GM10266 (cell line): ENCODE results near the gene VTI1A.

Source experiments
- DNase-seq: peaks from one replicate; pipeline ENCODE4 v3.0.0; 2012; ENCODE audit errors: extremely low spot score
- CTCF ChIP-seq: IDR thresholded peaks from 2 replicates; pipeline ENCODE4 v1.5.1; 2012; ENCODE audit warnings: mild to moderate bottlenecking, low read depth; ENCODE audit not compliant: control insufficient read depth, insufficient read depth; ENCODE audit errors: missing control alignments

VTI1A gene

GRCh38 chr10:112663234-112664125 lies 216.5 kb downstream of the VTI1A start:
- TF ChIP-seq CTCF = no peak
- DNase-seq = no peak

GRCh38 chr10:112666094-112666493 lies 219.1 kb downstream of the VTI1A start:
- TF ChIP-seq CTCF = no peak

GRCh38 chr10:112669989-112670388 lies 223.0 kb downstream of the VTI1A start:
- no peak for TF ChIP-seq CTCF

More at GRCh38 chr10:112666094-112666493, 219.1 kb downstream of the VTI1A start:
- no peak for DNase-seq

GRCh38 chr10:112671743-112672142 lies 224.7 kb downstream of the VTI1A start:
- DNase-seq = no peak
- no peak for TF ChIP-seq CTCF

More at GRCh38 chr10:112669989-112670388, 223.0 kb downstream of the VTI1A start:
- no peak for DNase-seq

- no peak for DNase-seq
- no peak for TF ChIP-seq CTCF
Measured at GRCh38 chr10:112672706-112673105, 225.7 kb downstream of the VTI1A start.

GRCh38 chr10:112675560-112676083 lies 228.6 kb downstream of the VTI1A start:
- no peak for DNase-seq
- TF ChIP-seq CTCF = no peak

- no peak for TF ChIP-seq CTCF
- DNase-seq = no peak
Measured at GRCh38 chr10:112677689-112678088, 230.7 kb downstream of the VTI1A start.
